OCI-LY1 (cell line): Measurements from ENCODE around the gene AMOT.

ENCODE experiments used
- EZH2 ChIP-seq: fragments of 200-600 bp; sonication (generic), shearing (Covaris generic); IDR thresholded peaks from 2 replicates; pipeline ENCODE4 v1.8.0; 2017; ENCODE audit warnings: borderline replicate concordance, mixed run types, mild to moderate bottlenecking, antibody characterized with exemption, low read length, moderate library complexity, mixed read lengths
- TF ChIP-seq, protein P1 (sequence below): fragments of 200-600 bp; sonication (generic), shearing (Covaris generic); IDR thresholded peaks from 2 replicates; pipeline ENCODE4 v1.5.1; 2017; ENCODE audit warnings: mild to moderate bottlenecking, antibody characterized with exemption, low read length, moderate library complexity, mixed read lengths

DNA sequence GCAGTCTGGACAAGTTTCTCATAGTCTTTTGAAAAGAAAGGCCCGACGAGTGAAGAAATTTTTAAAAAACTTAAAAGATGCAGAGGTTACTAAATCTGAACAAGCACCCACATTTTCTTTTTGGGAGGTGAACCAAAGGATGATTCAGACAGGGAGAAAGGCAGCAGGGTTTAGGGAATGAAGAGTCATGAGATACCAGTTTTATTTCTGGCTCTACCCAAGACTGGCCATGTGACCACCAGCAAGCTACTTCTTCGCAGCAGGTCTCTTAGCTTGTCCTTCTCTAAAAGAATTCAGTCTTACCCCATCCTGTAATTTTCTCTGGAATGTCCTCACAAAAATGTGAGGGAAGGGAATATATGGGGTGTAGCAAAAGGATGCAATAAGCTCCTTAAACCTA lies 37.6 kb downstream of the AMOT start:
- TF ChIP-seq, protein P1, sequence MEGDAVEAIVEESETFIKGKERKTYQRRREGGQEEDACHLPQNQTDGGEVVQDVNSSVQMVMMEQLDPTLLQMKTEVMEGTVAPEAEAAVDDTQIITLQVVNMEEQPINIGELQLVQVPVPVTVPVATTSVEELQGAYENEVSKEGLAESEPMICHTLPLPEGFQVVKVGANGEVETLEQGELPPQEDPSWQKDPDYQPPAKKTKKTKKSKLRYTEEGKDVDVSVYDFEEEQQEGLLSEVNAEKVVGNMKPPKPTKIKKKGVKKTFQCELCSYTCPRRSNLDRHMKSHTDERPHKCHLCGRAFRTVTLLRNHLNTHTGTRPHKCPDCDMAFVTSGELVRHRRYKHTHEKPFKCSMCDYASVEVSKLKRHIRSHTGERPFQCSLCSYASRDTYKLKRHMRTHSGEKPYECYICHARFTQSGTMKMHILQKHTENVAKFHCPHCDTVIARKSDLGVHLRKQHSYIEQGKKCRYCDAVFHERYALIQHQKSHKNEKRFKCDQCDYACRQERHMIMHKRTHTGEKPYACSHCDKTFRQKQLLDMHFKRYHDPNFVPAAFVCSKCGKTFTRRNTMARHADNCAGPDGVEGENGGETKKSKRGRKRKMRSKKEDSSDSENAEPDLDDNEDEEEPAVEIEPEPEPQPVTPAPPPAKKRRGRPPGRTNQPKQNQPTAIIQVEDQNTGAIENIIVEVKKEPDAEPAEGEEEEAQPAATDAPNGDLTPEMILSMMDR = no peak
- no peak for TF ChIP-seq EZH2
